Muscle of leg (tissue), 11 donors: ENCODE data around the gene PIEZO1. TPM values are rescaled to one million over a fixed set of nuclear protein-coding genes. Genes with fewer than 3 reads are reported as not detected.

Source experiments
- DNase-seq: peaks from one replicate; pipeline ENCODE4 v3.0.0; 2013
- H3K27ac ChIP-seq: one replicate; pipeline ENCODE4 v1.5.1; 2013; ENCODE audit warnings: mild to moderate bottlenecking, low read length, control low read depth
- H3K27me3 ChIP-seq: one replicate; pipeline ENCODE4 v1.6.1; 2013; ENCODE audit warnings: low read length; ENCODE audit not compliant: control insufficient read depth, insufficient read depth
- H3K36me3 ChIP-seq: one replicate; pipeline ENCODE4 v1.6.1; 2013; ENCODE audit warnings: low read length; ENCODE audit not compliant: control insufficient read depth, insufficient read depth
- H3K4me1 ChIP-seq: one replicate; pipeline ENCODE4 v1.6.1; 2013; ENCODE audit warnings: low read length; ENCODE audit not compliant: control insufficient read depth, insufficient read depth
- H3K4me3 ChIP-seq: one replicate; pipeline ENCODE4 v1.5.1; 2013; ENCODE audit warnings: low read length, control low read depth
- H3K9me3 ChIP-seq: replicated peaks from 2 replicates; pipeline ENCODE4 v1.6.1; 2013; ENCODE audit warnings: low read depth, low read length; ENCODE audit not compliant: control insufficient read depth
- WGBS: methylation state at CpG from one replicate; pipeline ENCODE4 v1.1.5; 2013; ENCODE audit warnings: missing lambda C conversion rate; ENCODE audit not compliant: insufficient coverage; 5-methylcytosine and 5-hydroxymethylcytosine counted together
- polyA plus RNA-seq, 8 donors: library from polyadenylated mRNA; unstranded; fragments of 120-200 nt; gene quantifications; one replicate each; pipeline versions ENCODE4 v1.2.1 to v1.2.3, GENCODE V29; 2013; ENCODE audit warnings: inconsistent platforms in 1 of 8, low replicate concordance in 1 of 8; ENCODE audit not compliant: insufficient read length in 8 of 8, insufficient read depth in 1 of 8
- total RNA-seq: library from RNA; stranded (reverse); fragments of 120-200 nt; gene quantifications from one replicate; pipeline ENCODE4 v1.2.4, GENCODE V29; 2013

The PIEZO1 gene
- total and polyA plus RNA-seq, 9 donors, result 48.6 to 75.6 (median 59.3) TPM

GRCh38 chr16:88701581-88702370, 83.2 kb downstream of the PIEZO1 start:
- Histone ChIP-seq H3K9me3 (no peaks in the 10 kb centered on the region), H3K4me3 (no peak overlapping the region), H3K36me3 (peaks cover 55% of the 10 kb centered on the region), H3K27ac (peak overlapping the region; percentile 31), H3K4me1 (peaks cover 33% of the 10 kb centered on the region), H3K27me3 (no peaks in the 10 kb centered on the region)
- WGBS, result 68% methylated on average over 30 of the region's 30 CpGs
- DNase-seq, result no peak

- H3K27ac ChIP-seq, result peak overlapping the region; percentile 53
- H3K36me3 ChIP-seq, result peaks cover 63% of the 10 kb centered on the region
- H3K27me3 ChIP-seq, result no peaks in the 10 kb centered on the region
- H3K4me1 ChIP-seq, result peaks cover 39% of the 10 kb centered on the region
- DNase-seq, result peak; percentile 87
- H3K9me3 ChIP-seq, result no peaks in the 10 kb centered on the region
- H3K4me3 ChIP-seq, result no peak overlapping the region
- WGBS, result 73% methylated on average over 39 of the region's 42 CpGs
Measured at GRCh38 chr16:88700636-88701482, 84.2 kb downstream of the PIEZO1 start.

GRCh38 chr16:88700322-88700635, 84.7 kb downstream of the PIEZO1 start:
- DNase-seq, result no peak
- H3K36me3 ChIP-seq, result peaks cover 68% of the 10 kb centered on the region
- no peaks in the 10 kb centered on the region for H3K27me3 ChIP-seq
- H3K4me1 ChIP-seq, result peaks cover 41% of the 10 kb centered on the region
- H3K27ac ChIP-seq, result no peak overlapping the region
- no peaks in the 10 kb centered on the region for H3K9me3 ChIP-seq
- 79% methylated on average over 14 of the region's 14 CpGs for WGBS
- H3K4me3 ChIP-seq, result no peak overlapping the region

DNA sequence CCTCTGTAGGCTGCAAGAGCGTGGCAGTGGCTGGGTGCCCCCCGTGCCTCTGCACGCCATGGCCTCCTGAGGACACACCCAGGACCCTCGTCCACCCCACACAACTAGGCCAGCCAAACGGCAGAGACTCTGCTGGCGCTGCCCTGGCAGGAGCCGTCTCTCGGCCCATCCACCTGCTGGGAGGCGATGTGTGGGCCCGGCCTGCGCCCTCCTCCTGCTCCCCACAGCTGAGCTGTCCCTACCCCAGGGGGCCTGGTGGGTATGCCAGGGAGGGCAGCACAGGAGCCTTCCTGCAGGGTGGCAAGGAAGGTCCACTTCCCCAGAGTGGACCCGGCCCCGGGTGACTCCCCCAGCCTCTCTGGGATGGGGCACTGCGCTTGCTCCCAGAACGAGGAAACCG, 85.8 kb downstream of the PIEZO1 start:
- no peaks in the 10 kb centered on the region for H3K27me3 ChIP-seq
- H3K27ac ChIP-seq, result no peak overlapping the region
- WGBS, result 92% methylated on average over 11 of the region's 16 CpGs
- no peaks in the 10 kb centered on the region for H3K9me3 ChIP-seq
- H3K4me3 ChIP-seq, result no peak overlapping the region
- peaks cover 70% of the 10 kb centered on the region for H3K36me3 ChIP-seq
- H3K4me1 ChIP-seq, result peaks cover 40% of the 10 kb centered on the region
- no peak for DNase-seq

DNA sequence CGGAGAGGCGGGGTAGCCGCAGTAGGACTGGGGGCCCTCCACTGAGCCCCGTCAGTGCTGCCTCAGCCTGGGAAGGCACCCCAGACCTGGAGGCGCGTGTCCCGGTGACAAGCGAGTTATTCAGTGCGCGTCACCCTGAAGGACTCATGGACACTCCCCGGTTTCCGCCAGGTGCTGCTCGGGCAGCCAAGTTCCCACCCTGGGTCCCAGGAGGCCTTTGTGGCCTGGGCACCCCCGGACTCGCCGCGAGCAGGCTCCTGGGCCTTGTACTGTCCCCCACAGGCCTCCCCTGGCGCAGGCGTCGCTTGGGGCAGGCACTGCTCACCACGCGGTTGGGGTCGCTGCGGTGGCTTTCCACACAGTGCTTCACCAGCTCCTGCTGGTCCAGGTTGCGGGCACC, 86.4 kb downstream of the PIEZO1 start:
- H3K27me3 ChIP-seq, result no peaks in the 10 kb centered on the region
- 95% methylated on average over 25 of the region's 25 CpGs for WGBS
- no peak overlapping the region for H3K4me3 ChIP-seq
- H3K4me1 ChIP-seq, result peaks cover 36% of the 10 kb centered on the region
- H3K9me3 ChIP-seq, result no peaks in the 10 kb centered on the region
- no peak overlapping the region for H3K27ac ChIP-seq
- DNase-seq, result no peak
- peaks cover 70% of the 10 kb centered on the region for H3K36me3 ChIP-seq

- DNase-seq, result no peak
- Histone ChIP-seq H3K27ac (no peak overlapping the region), H3K4me3 (no peak overlapping the region), H3K4me1 (peaks cover 33% of the 10 kb centered on the region), H3K27me3 (no peaks in the 10 kb centered on the region), H3K36me3 (peaks cover 70% of the 10 kb centered on the region), H3K9me3 (no peaks in the 10 kb centered on the region)
- WGBS, result 85% methylated on average over 28 of the region's 37 CpGs
Measured at GRCh38 chr16:88697831-88698615, 87.0 kb downstream of the PIEZO1 start.

- no peak overlapping the region for H3K4me3 ChIP-seq
- no peaks in the 10 kb centered on the region for H3K9me3 ChIP-seq
- 92% methylated on average over 42 of the region's 47 CpGs for WGBS
- peaks cover 64% of the 10 kb centered on the region for H3K36me3 ChIP-seq
- H3K27me3 ChIP-seq, result no peaks in the 10 kb centered on the region
- H3K27ac ChIP-seq, result no peak overlapping the region
- peaks cover 31% of the 10 kb centered on the region for H3K4me1 ChIP-seq
- DNase-seq, result no peak
Measured at GRCh38 chr16:88697116-88697830, 87.7 kb downstream of the PIEZO1 start.

DNA sequence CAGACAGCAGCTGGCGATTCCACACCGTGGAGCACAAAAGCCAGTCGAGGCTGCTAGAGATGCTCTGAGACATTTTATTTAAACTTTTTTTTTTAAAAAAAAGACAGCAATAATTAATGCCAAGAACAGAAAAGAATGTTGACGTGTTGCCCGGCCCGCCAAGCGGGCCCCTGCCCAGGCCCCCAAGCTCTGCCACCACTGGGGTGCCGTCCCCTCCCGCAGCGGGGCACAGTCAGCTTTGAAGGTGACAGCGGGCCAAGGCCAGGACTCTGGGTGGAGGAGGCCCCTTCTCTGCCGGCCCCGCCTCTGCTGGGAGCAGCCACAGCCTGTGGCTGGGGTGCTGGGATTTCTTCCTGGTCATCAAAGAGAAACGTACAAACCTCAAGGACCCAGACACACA, 88.6 kb downstream of the PIEZO1 start:
- 86% methylated on average over 8 of the region's 14 CpGs for WGBS
- peaks cover 23% of the 10 kb centered on the region for H3K4me1 ChIP-seq
- H3K27me3 ChIP-seq, result no peaks in the 10 kb centered on the region
- H3K4me3 ChIP-seq, result no peak overlapping the region
- H3K27ac ChIP-seq, result peak overlapping the region; percentile 37
- no peaks in the 10 kb centered on the region for H3K9me3 ChIP-seq
- no peak for DNase-seq
- peaks cover 58% of the 10 kb centered on the region for H3K36me3 ChIP-seq

DNA sequence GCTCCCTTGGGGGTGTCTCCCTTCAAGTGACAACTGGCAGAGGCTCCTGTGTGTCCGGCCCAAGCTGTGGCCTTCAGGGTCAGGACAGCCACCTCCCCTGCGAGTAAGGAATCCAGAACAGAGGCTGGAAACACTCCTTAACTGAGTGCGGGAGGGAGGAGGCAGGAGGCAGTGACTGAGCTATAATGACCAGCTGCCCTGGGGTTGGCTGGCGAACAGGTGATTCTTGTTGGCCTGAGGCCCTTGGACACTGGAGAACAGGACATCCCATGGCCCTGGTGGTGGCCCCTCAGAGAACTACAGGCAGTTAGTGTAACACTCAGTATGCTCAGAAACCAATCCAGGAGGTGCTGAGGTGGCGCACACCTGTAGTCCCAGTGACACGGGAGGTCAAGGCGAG, 89.3 kb downstream of the PIEZO1 start:
- H3K36me3 ChIP-seq, result peaks cover 52% of the 10 kb centered on the region
- DNase-seq, result peak; percentile 44

More for the DNA sequence above, 89.3 kb downstream of the PIEZO1 start:
- no peaks in the 10 kb centered on the region for H3K9me3 ChIP-seq
- WGBS, result 88% methylated on average over 6 of the region's 7 CpGs
- H3K27ac ChIP-seq, result peak overlapping the region; percentile 77
- peaks cover 19% of the 10 kb centered on the region for H3K4me1 ChIP-seq
- H3K27me3 ChIP-seq, result no peaks in the 10 kb centered on the region
- no peak overlapping the region for H3K4me3 ChIP-seq
